Aorta (tissue), 4 donors: Measurements from ENCODE around the gene MINDY4. TPM values are rescaled to one million over a fixed set of nuclear protein-coding genes. Genes with fewer than 3 reads are reported as not detected.

Source experiments
- polyA plus RNA-seq, 2 donors: library from polyadenylated mRNA; stranded (reverse); fragments of 200-250 nt; gene quantifications; one replicate each; pipeline ENCODE4 v1.2.3, GENCODE V29; 2013
- total RNA-seq, 2 donors: library from RNA; stranded (reverse); fragmentation: NEBNext Ultra II Directional; extraction: Animal tissue kit (Norgen Biotek cat#: 25700); gene quantifications; one replicate each; pipeline ENCODE4 v1.2.1, GENCODE V29; 2021
- donor health status: healthy with polysubstance abuse.
- donor health status: Bipolar disorder and iron deficiency.
- donor health status: DM: no; HTN: no; CAD: no.
- donor health status: DM: yes; HTN: yes; CAD: no.

Gene MINDY4
- total and polyA plus RNA-seq, 4 donors: 3.1 to 26.1 (median 21.2) TPM

Other genes starting within 250 kb of the MINDY4 start
- 10 to 100 TPM; 56.5 to 73.8 TPM for gene GARS1, start 176.5 kb upstream of the MINDY4 start, total RNA-seq
- gene GARS1, start 176.5 kb upstream of the MINDY4 start, polyA plus RNA-seq: 10 to 100 TPM; 33.2 to 37.7 TPM
- 1 to 10 TPM in 1 of 2 donors, under 1 TPM in 1; 0.23 to 1.5 TPM for gene CRHR2, start 89.0 kb upstream of the MINDY4 start, total RNA-seq
- not detected for gene CRHR2, start 89.0 kb upstream of the MINDY4 start, polyA plus RNA-seq
- gene INMT, start 19.3 kb upstream of the MINDY4 start, total RNA-seq: 100 to 1,000 TPM in 1 of 2 donors, 10 to 100 TPM in 1; 83.0 to 131 TPM
- gene INMT, start 19.3 kb upstream of the MINDY4 start, polyA plus RNA-seq: 100 to 1,000 TPM in 1 of 2 donors, 10 to 100 TPM in 1; 76.7 to 105 TPM
- 1,000 to 10,000 TPM in 1 of 2 donors, 100 to 1,000 TPM in 1; 680 to 1,062 TPM for gene AQP1, start 140.4 kb downstream of the MINDY4 start, total RNA-seq
- 100 to 1,000 TPM; 370 to 962 TPM for gene AQP1, start 140.4 kb downstream of the MINDY4 start, polyA plus RNA-seq
- gene GHRHR, start 192.5 kb downstream of the MINDY4 start, total RNA-seq: 1 to 10 TPM; 1.3 to 1.4 TPM
- gene GHRHR, start 192.5 kb downstream of the MINDY4 start, polyA plus RNA-seq: 1 to 10 TPM in 1 of 2 donors, not detected in 1; 3.3 TPM